GM18868 (cell line): ENCODE measurements around the gene CPLX3.

Experiments
- ATAC-seq: cut with Tn5 transposase; IDR thresholded peaks from one replicate; pipeline ENCODE4 v1.9.1; 2021; ENCODE audit warnings: mild to moderate bottlenecking, moderate library complexity; ENCODE audit not compliant: unreplicated experiment

CPLX3 gene

DNA sequence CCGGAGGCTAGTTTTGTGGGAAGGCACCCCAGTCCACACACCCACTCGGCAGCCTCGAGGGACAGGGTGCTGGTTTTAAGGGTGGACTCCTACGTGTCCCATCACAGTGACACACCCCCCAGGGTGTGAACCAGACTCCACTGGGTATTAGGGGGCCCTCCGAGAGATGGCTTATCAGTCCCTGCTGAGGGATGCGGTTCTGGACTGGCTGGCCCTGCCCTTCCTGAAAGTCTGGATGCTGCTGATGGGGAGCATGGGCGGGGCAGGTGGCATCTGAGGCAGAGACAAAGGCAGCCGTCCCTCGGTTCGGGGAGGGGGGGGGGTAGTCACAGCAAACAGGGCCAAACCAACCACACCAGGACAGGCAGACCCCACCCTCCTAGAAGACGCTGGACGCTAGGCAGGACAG lies 17.5 kb downstream of the CPLX3 start:
- no peak for ATAC-seq

DNA sequence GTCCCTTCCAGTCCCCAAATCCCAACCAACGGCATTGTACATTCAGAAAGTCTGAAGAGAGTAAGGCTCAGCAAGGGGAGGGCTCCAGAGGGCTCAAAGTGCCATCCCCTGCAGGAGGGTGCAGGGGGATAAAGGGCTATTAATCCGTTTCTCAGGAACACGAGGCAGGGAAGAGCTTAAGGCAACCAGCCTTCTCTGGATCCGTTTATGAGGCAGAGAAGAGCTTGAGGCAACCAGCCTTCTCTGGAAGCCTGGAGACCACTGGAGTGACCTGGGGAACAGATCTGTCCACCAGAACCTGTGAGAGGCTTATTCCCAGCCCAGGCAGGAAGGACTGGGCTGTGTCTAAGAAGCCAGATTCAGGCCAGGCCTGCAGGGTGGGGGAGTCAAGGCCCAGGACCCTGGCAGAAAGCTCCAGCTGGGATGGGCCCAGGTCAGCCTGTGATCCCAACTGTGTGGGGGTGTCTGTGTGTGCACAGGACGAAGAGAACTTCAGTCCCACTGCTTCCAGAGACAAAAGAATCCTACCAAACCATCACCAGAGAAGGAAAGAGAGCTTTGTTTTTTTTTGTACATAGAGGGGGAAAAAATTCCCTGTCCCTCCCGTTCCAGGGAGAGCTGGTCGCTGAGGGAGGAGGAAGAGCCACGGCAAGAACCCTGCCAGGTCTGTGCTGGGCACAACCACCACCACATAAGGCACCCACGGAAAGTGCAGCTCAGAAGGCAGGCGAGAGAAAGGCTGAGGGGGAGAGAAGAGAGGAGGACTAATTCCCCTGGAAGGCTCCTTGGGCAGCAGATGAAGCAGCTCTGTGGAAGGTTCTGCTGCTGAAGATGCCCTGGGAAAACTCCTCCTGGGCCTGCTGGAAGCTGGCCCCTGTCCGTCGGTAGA lies 18.1 kb downstream of the CPLX3 start:
- ATAC-seq = no peak

DNA sequence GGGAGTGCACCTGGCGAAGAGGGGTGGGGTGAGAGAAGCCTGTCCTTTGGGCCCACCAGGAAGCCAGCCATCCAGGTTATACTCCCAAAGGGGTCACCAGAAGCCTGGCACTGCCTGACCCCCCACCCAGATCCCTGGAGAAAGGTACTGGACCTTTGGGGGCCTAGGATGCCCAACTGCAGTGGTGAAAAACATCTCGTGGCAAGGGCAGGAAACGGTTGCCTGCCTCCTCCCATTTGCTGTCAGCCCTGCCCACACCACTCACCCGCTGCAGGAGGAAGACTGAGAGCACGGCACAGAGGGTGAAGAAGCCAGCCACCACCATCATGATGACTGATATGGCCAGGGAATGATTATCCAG lies 18.8 kb downstream of the CPLX3 start:
- ATAC-seq = no peak

DNA sequence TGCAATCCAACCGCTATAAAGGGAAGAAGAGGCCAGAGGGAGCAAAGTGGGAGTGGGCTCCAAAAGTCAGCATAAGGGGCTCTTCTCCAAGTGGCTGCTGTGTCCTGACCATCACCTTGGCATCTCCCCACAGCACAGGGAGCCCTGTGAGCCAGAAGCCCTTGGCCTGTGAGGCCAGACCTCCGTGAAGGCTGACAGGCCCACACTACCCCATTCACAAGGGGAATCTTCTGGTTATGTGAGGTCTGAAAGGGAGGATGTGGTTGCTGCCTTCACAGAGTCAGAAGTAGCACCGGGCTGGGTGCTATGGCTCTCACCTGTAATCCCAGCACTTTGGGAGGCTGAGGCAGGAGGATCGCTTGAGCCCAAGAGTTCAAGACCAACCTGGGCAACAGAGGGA lies 19.2 kb downstream of the CPLX3 start:
- ATAC-seq = no peak

DNA sequence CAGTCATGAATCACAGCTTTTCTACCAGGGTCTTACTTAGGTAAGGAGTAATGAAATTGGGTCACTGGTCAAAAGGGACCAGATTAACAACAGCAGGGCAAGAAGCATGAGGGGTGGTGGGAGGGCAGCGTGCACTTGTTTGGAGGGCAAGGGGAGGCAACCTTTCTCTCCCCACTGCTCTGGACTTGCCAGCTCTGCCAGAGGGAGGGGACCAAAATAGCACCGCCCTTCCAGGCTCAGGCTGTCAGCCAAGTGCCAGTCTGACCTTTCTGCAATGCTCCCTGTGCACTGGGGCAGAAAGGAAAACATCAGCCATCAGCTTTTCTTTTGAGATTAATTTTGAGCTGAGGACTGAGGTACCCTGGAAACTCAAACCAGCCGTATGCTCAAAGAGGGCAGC lies 21.0 kb downstream of the CPLX3 start:
- no peak for ATAC-seq

DNA sequence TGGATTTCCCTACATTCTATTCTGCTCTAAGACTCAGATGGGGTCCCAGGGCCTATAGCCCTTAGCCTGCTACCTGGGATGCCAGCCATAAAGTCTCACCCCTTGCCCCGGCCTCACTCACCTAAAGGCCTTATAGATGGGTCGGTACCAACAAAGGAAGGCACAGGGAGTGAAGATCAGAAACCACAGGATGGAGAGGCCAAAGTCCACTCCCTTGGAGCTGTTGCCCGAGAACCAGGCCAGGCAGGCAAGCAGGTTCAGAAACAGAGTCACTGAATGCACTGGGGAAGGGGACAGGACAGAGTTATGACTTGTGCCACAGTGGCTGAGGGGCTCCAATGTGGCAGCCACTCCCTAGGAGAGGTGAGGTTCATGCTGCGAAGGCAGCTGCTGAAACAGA lies 24.0 kb downstream of the CPLX3 start:
- ATAC-seq = no peak

DNA sequence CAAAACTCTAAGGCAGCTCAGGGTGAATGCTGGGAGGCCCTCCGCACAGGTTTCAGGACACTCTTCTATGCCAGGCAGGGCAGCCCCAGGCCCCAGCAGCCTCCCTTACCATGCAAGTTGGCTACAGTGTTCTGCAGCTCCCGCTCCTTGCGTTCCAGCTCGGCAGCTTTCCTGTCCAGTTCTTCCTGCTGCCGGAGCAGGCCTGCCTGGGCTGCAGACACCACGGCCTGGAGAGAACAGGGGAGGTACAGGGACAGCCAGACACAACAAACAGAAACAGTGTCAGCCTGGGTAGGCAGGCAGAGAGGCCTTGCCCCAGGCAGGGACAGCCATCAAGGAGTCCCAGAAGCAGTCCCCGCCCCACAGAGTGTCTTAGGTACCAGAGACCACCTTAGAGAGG lies 25.5 kb downstream of the CPLX3 start:
- ATAC-seq = no peak

DNA sequence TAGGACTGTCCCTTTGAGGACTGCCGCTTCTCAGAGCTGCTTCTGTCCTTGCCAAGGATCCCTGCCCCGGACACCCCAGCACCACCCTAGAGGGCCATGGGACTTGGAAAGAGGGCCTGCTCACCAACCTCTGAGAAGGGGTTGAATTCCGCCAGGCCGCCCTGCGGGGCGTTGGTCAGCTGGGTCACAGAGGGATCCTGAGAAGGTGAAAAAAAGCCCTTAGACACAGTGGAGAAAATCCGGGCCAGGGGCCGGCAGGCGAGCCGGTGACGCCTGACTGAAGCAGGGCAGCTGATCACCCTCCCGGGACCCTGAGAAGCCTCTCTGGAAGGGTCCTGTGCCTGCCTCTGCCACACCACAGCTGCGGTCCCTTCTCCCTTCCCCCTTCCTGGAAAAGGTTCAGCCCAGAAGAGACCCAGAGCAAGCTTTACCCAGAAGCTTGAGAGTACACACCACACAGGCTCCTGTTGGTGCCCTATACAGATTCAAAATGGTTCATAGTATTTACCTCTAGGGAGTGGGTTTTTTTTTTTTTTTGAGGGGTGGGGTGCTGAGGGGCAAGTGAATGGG lies 28.1 kb downstream of the CPLX3 start:
- no peak for ATAC-seq

DNA sequence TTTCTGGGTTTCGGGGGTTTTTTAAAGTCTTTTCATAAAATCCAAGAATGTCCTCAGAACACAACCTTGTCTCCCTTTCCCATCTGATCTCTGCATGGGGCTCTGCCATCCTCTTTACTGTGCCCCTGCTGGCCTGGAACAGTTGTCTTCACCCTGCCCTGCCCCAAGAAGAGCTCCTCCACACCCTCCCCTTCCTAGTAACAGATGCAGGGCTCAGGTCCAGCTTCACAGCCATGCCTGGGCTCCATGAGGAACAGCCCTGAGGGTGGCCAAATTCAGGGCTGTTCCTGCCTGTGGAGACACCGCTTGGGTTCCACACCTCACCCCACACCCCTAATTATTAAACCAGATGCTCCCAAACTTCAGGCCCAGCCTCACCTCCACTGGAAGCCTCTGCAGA lies 29.4 kb downstream of the CPLX3 start:
- ATAC-seq = no peak

DNA sequence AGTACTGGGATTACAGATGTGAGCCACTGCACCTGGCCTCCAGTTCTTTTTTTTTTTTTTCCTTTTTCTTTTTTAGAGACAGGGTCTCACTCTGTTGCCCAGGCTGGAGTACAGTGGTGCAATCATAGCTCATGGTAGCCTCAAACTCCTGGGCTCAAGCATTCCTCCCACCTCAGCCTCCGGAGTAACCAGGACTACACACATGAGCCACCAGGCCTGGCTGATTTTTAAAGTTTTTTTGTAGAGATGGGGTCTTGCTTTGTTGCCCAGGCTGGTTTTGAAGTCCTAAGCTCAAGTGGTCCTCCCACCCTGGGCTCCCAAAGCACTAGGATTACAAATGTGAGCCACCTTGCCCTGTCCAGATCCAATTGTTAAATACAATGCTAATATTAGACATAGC lies 30.1 kb downstream of the CPLX3 start:
- no peak for ATAC-seq

DNA sequence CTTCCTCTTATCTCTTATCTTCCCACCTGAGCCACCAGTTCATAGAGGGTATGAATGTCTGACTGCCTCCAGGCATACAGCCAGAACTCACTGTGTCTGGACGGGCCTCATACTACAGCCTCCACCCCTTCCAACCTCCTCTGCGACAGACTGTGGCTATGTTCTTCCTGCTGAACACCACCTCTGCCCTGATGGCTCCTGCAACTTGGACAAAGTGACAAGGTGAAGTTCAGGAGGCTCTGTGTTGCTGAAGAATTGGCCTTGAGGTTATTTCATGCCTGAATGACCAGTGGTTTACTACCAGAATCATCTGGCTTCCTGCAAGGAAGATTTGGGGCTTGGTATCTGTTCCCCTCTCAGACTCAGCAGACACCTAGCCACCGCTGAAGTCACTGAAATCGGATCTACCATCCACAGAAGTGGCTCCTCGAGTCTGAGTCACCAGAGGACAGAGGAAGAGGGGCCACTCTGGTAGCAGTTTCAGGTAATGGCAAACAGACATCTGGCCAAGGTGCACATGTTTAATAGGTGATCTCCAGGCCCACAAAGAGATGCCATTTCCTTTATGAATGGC lies 30.7 kb downstream of the CPLX3 start:
- ATAC-seq = peak; percentile 72

DNA sequence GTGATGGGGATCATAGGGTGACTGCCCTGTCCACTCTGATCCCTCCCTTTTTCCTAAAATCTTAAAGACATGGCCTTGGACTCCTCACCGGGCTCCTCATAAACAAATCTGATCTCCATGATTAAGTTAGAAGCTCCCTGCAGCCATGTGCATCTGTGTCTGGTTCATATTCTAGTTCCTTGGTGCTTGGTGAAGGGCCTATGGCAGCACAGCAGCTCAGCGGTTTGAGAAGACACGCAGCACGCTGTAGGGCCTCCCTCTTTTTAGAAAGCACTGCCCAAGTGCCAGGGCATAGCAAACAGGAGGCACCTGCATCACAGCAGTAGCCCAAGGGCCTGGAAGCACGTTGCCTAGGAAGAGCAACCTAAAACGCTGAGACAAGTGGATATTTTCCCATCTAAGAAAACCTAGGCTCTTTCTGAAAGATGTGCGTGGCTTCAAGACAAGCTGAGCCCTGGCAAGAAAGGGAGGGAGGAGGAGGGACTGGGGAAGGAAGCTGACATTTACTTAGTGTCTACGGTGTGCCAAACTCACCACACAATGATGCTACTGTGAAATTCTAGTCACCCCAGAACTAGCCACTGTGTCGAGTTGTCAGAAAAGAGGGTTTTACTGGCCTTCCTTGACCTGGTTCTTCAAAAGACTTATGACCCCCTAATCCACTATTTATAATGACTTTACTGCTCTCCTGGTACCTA lies 31.4 kb downstream of the CPLX3 start:
- ATAC-seq = no peak

DNA sequence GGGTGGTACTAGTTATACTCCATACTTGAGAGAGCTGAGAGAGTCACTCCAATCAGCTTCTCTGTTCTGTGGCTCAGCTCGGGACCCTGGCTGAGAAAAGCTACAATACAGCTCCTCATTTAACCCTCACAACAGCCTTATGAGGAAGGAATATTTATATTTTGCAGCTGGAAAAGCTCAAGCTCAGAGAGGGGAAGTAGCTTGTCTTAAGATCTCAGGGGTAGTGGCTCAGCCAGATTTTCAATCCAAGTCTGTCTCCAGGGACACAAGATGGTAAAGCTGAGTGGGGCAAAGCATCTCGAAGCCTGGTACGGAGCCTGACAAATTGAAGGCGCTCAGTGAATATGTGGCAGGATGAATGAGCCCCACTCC lies 31.9 kb downstream of the CPLX3 start:
- ATAC-seq = no peak

DNA sequence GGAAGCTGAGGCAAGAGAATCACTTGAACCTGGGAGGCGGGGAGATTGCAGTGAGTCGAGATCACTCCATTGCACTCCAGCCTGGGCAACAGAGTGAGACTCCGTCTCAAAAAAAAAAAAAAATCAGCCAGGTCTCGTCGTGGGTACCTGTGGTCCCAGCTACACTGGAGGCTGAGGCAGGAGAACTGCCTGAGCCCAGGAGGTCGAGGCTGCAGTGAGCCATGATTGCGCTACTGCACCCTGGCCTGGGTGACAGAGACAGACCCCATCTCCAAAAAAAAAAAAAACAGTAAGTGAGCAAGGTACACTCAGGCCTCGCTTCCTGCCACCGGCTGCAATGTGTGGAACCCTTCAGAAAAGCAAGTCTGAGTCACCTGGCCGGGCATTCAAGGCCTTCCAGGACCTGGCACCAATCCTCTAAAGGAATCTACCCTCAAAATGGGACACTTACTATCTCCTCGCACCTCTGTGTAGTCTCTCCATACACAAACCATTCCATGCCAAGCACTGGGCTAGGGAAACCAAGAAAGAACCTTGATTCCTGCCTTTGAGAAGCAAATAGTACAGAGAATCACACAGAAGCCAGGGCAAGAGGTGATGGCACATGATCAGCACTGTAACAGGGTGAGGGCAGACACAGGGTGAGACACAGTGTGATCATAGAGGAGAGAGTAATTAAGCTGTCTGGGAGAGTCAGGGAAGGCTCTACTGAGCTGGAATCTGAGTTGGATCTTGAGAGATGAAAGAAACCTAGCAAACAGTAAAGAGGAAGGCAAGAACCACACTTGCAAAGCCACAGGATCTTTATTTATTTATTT lies 37.0 kb downstream of the CPLX3 start:
- ATAC-seq = no peak

DNA sequence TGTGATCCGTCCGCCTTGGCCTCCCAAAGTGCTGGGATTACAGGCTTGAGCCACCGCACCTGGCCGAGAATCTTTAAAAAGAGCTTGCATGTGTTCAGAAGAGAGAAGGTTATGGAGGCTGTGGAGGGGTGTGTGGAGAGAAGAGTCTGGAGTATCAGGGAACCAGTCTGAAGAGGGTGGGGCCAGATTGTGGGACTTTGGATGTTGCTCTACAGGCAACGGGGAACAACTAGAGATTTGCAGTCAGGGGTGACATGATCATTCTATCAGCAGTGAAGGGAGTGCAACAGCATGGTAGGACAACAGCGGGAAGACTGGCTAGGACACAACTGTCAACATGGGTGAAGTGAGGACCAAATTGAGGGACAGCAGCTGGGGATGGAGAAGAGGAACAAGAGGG lies 37.9 kb downstream of the CPLX3 start:
- no peak for ATAC-seq

DNA sequence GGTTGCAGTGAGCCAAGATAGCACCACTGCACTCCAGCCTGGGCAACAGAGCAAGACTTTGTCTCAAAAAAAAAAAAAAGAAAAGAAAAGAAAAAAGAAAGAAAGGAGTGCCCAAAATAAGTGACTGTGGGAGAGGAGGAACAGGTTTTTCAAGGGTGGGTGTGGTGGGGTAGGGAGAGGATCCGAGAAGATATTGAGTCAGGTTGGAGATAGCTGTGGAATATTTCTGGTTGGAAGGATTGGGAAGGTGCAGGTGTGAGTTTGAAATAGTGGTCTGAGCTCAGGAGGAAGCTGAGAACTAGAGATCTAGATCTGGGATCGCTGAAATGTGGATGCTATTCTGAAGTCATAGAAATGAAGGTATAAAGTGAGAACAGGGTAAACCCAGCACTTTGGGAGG lies 38.9 kb downstream of the CPLX3 start:
- ATAC-seq = no peak

DNA sequence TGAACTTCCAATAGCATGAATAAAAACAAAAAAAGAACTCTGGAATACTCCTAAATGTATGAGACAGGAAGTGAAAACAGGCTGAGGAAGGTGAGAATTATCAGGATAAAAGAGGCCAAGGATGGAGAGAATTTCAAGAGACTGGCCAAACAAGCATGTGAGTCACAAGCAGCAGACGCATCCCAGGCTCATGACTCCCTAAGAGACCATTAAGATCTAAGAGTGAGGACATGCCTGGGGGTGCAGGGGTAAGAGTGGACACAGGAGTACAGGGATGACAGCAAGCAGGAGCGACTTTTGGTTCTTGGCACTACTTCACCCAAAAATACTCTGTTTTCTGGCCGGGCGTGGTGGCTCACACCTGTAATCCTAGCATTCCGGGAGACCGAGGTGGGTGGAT lies 39.7 kb downstream of the CPLX3 start:
- no peak for ATAC-seq

DNA sequence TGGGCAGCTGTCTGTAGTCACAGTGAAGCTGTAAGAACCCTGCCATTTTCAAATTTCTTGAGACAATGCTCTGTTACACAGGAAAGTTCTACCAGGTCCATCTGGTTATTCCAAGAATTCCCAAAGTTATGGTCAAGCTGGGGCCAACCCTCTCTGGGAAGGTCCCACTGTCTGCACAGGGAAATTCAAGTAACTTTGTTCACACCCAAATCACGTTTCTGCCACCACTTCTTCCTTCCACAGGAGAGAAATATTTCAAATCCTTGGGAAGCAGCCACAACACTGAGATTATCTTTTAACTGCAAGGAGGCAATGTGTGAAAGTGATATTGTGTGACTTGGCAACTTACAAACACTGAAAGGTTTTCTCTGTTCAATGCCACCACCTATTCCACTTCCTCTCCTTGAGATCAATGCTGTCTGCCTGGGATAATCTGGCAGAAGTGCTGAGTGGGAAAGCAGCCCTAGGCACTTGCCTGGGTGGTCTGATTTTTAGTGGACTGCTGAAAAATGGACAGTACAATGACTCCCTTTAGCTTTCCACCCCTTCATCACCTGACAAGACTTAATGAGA lies 41.1 kb downstream of the CPLX3 start:
- no peak for ATAC-seq

DNA sequence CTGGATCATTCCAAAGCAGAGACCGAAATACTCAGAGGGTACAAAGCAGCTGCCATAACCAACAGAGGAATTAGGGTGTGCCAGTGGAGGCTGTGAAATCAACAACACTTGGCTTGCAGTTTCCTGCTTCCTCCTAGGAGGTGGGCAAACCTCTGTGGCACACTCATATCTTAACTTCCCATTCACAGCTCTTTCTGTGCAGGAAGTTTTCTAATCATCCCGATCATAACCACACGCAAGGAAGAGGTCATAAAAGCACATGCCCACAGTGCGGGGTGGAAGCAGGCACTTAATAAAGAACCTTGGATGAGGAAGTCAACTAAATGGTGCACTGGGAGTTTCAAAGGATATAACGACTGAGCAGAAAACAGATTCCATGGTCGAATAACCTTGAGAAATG lies 41.6 kb downstream of the CPLX3 start:
- ATAC-seq = no peak

DNA sequence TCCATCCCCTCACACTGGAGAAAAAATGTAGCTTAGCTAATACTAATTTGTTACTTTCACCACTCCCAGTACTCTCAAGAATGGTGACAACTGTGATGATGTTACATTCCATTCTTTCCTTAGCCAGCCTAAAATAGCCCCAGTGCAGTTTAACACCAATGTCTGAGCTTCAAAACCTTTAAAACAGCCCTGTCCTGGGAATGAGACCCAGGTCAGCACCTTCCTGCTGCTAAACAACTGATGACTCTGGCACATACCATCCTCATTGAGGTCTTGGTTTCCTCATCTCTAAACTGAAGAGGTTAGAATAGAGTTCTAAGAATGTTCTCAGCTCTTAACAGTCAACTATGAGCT lies 42.9 kb downstream of the CPLX3 start:
- ATAC-seq = no peak
